Loucy (cell line): ENCODE measurements around the gene ACY1.

ENCODE experiments used
- EZH2phosphoT487 ChIP-seq: fragments of 200-600 bp; IDR thresholded peaks from 2 replicates; pipeline ENCODE4 v1.6.1; 2018; ENCODE audit warnings: antibody characterized with exemption, mild to moderate bottlenecking, moderate library complexity, borderline replicate concordance
- TF ChIP-seq, protein P1 (sequence below): fragments of 200-600 bp; sonication (generic); conservative IDR thresholded peaks from 2 replicates; pipeline ENCODE4 v1.5.1; 2014; ENCODE audit warnings: mild to moderate bottlenecking, antibody characterized with exemption, low read length

DNA sequence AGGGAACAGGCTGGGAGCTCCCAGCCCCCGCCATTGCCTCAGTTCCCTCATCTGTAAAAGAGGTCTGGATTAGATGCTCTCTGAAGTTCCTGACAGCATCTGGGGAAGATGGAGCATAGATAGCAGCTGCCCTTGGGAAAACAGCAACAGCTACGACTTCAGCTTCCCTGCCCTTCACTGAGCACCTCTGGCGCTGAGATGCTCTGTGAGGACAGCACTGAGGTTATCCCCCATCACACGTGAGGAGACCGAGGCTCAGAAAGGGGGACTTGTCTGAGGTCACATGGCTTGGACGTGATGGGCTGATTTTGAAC is 23.4 kb downstream of the ACY1 start:
- TF ChIP-seq, protein P1, sequence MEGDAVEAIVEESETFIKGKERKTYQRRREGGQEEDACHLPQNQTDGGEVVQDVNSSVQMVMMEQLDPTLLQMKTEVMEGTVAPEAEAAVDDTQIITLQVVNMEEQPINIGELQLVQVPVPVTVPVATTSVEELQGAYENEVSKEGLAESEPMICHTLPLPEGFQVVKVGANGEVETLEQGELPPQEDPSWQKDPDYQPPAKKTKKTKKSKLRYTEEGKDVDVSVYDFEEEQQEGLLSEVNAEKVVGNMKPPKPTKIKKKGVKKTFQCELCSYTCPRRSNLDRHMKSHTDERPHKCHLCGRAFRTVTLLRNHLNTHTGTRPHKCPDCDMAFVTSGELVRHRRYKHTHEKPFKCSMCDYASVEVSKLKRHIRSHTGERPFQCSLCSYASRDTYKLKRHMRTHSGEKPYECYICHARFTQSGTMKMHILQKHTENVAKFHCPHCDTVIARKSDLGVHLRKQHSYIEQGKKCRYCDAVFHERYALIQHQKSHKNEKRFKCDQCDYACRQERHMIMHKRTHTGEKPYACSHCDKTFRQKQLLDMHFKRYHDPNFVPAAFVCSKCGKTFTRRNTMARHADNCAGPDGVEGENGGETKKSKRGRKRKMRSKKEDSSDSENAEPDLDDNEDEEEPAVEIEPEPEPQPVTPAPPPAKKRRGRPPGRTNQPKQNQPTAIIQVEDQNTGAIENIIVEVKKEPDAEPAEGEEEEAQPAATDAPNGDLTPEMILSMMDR: no peak
- no peak for TF ChIP-seq EZH2phosphoT487
